Activated CD4-positive, alpha-beta memory T cell treated with anti-CD3 and anti-CD28 coated beads for 36 hours (primary cell): ENCODE data around the gene AFP. TPM values are rescaled to one million over a fixed set of nuclear protein-coding genes. Genes with fewer than 3 reads are reported as not detected.

ENCODE experiments used
- CTCF ChIA-PET: fragments of 350-600 bp; sonication (Branson Sonifier 250); formaldehyde crosslinking; loops from one replicate; lab custom pipeline; 2021; ENCODE audit warnings: antibody characterized with exemption, inconsistent platforms; lab: Charles Lee
- POLR2A ChIA-PET: fragments of 350-600 bp; sonication (Branson Sonifier 250); formaldehyde crosslinking; loops from one replicate; lab custom pipeline; 2021; ENCODE audit warnings: antibody characterized with exemption; lab: Charles Lee
- DNase-seq: peaks from one replicate; pipeline ENCODE4 v3.0.0-alpha.2; 2020
- H3K27ac Mint-ChIP-seq: one replicate; pipeline ENCODE4 v1.8.0; 2021; ENCODE audit warnings: mixed read lengths
- H3K27me3 Mint-ChIP-seq: one replicate; pipeline ENCODE4 v1.8.0; 2021; ENCODE audit warnings: mixed read lengths
- H3K36me3 Mint-ChIP-seq: one replicate; pipeline ENCODE4 v1.8.0; 2021; ENCODE audit warnings: mixed read lengths
- H3K4me1 Mint-ChIP-seq: one replicate; pipeline ENCODE4 v1.8.0; 2021; ENCODE audit warnings: low read depth, mixed read lengths
- H3K4me3 Mint-ChIP-seq: one replicate; pipeline ENCODE4 v1.8.0; 2021; ENCODE audit warnings: mild to moderate bottlenecking, mixed read lengths
- H3K9me3 Mint-ChIP-seq: one replicate; pipeline ENCODE4 v1.8.0; 2021; ENCODE audit warnings: mixed read lengths
- intact Hi-C: fragments of 100-400 bp; cut with micrococcal nuclease; formaldehyde crosslinking; loops from one replicate; pipeline ENCODE4 v1.15.1; 2023
- total RNA-seq, 2 experiments: library from RNA; stranded (reverse); gene quantifications; one replicate each; pipeline ENCODE4 v1.2.3, GENCODE V29; 2021

The AFP gene
- total RNA-seq, 2 experiments from 2014 or later: not detected

DNA sequence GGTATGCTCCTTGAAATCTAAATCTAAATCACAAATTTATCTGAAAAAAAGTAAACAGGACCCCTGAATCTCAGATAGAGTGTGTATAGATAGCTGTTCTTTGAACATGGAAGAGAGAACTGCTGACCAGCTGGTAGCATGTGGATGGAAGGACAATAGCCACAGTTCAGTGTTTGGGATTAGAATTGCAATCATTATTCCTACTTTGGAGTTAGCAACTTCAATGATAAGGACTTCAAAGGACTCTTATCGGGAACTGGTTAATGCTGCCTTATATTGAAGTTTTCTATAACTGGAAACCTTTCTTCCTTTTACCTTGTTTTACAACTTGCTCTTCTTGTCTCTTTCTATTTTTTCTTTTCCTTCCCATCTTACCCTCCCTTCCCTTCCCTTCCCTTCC is 50.5 kb downstream of the AFP start:
- Mint-ChIP-seq H3K4me3 (no peak overlapping the region), H3K9me3 (no peaks in the 10 kb centered on the region), H3K27me3 (peaks cover 4% of the 10 kb centered on the region), H3K27ac (no peak overlapping the region), H3K36me3 (no peaks in the 10 kb centered on the region), H3K4me1 (no peaks in the 10 kb centered on the region)
- intact Hi-C loops: no loop called here
- POLR2A ChIA-PET: no interaction called here
- CTCF ChIA-PET: interaction anchor here (1.4 kb wide), 1 partner anchor 40 kb away, joined by 3 read pairs; no protein-coding TSS in a partner anchor
- no peak for DNase-seq

DNA sequence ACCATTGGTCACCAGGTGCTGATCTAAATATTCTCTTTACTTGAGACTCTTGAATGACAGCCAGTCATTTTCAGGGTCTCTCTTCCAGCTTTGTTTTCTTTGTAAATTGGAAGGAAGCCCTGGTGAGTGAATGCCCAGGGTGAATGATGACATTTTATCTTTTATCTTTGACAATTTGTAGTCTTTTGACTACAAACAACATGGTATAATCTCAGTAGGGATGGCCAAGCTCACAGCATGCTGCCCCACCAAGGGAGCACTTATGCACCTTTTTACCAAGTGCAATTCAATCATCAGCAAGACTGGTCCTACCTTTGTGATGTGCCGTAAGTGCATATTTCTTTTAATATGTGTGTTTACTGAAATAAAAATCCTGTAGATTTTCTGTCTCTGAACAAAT is 51.2 kb downstream of the AFP start:
- POLR2A ChIA-PET: no interaction called here
- no peak overlapping the region for H3K27ac Mint-ChIP-seq

GRCh38 chr4:73499996-73500765 is 64.2 kb downstream of the AFP start:
- intact Hi-C loops: no loop called here
- POLR2A ChIA-PET: no interaction called here
- CTCF ChIA-PET: no interaction called here

More for the DNA sequence above, 51.2 kb downstream of the AFP start:
- intact Hi-C loops: no loop called here
- no peak for DNase-seq
- H3K9me3 Mint-ChIP-seq: no peaks in the 10 kb centered on the region
- CTCF ChIA-PET: interaction anchor here (1.4 kb wide), 1 partner anchor 41 kb away, joined by 3 read pairs; no protein-coding TSS in a partner anchor
- H3K4me3 Mint-ChIP-seq: no peak overlapping the region
- H3K4me1 Mint-ChIP-seq: no peaks in the 10 kb centered on the region
- H3K36me3 Mint-ChIP-seq: no peaks in the 10 kb centered on the region
- peaks cover 4% of the 10 kb centered on the region for H3K27me3 Mint-ChIP-seq

GRCh38 chr4:73501664-73502265 is 65.7 kb downstream of the AFP start:
- Mint-ChIP-seq H3K27me3 (peaks cover under 1% of the 10 kb centered on the region), H3K36me3 (no peaks in the 10 kb centered on the region), H3K27ac (no peak overlapping the region), H3K4me3 (no peak overlapping the region), H3K4me1 (no peaks in the 10 kb centered on the region), H3K9me3 (no peaks in the 10 kb centered on the region)
- ChIA-PET POLR2A (no interaction called here), CTCF (no interaction called here)
- intact Hi-C loops: no loop called here
- DNase-seq: no peak

More at GRCh38 chr4:73499996-73500765, 64.2 kb downstream of the AFP start:
- DNase-seq: no peak
- peaks cover 1% of the 10 kb centered on the region for H3K27me3 Mint-ChIP-seq
- H3K36me3 Mint-ChIP-seq: no peaks in the 10 kb centered on the region
- no peak overlapping the region for H3K27ac Mint-ChIP-seq
- no peaks in the 10 kb centered on the region for H3K4me1 Mint-ChIP-seq
- H3K9me3 Mint-ChIP-seq: no peaks in the 10 kb centered on the region
- no peak overlapping the region for H3K4me3 Mint-ChIP-seq

- ChIA-PET POLR2A (no interaction called here), CTCF (no interaction called here)
- H3K4me3 Mint-ChIP-seq: no peak overlapping the region
- intact Hi-C loops: no loop called here
- no peaks in the 10 kb centered on the region for H3K4me1 Mint-ChIP-seq
- DNase-seq: no peak
- H3K27me3 Mint-ChIP-seq: no peaks in the 10 kb centered on the region
- no peaks in the 10 kb centered on the region for H3K9me3 Mint-ChIP-seq
- no peaks in the 10 kb centered on the region for H3K36me3 Mint-ChIP-seq
- no peak overlapping the region for H3K27ac Mint-ChIP-seq
These were observed 69.5 kb downstream of the AFP start for GRCh38 chr4:73505567-73505966.

Other genes starting within 250 kb of the AFP start
- gene ANKRD17, start 177.4 kb upstream of the AFP start, total RNA-seq: 10 to 100 TPM; 43.2 to 44.7 TPM
- not detected for gene ALB, start 31.9 kb upstream of the AFP start, total RNA-seq
- gene AFM, start 45.5 kb downstream of the AFP start, total RNA-seq: not detected
- gene RASSF6, start 184.2 kb downstream of the AFP start, total RNA-seq: not detected